NCI-H748 treated with DMSO at 0.1 percent for 48 hours (cell line): ENCODE measurements around the gene STRIP1.
A peak's percentile ranks its signal among the peaks of the same experiment; 100 is the strongest.
"Not testable (repeated sequence)": the region's sequence is repeated elsewhere in the genome, so short reads cannot be mapped to it uniquely, and the experiment has no call there.

Experiments used
- DNase-seq: peaks from one replicate; lab custom pipeline; 2025; lab: John Stamatoyannopoulos, UW

STRIP1 gene

GRCh38 chr1:110007046-110007830 is 27.2 kb upstream of the STRIP1 start:
- no peak for DNase-seq

GRCh38 chr1:110008971-110009565 is 25.4 kb upstream of the STRIP1 start:
- DNase-seq: no peak

DNA sequence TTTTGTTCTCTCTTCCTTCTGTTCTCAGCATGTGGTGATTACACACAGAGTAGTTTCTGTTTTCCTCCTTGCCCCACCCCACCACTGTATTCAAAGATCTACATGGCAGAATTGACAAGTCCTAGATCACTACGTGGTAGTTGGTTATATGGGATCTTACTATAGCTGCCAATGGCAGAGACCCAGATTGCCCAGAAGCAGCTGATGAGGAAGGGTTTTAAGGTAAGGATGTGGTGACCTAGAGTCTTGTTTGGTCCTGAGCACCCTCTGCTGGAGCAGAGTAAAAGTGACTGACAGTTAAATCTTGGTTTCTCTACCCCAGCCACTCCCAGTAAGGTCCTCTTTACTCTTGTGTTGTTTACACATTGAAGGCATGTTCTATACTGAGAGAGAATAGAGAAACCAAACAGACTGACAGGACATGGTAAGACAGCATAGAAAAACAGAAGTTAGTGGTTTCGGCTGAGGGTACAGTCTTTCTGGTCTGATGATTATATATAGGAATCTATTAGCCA is 22.8 kb upstream of the STRIP1 start:
- DNase-seq: peak; percentile 15

DNA sequence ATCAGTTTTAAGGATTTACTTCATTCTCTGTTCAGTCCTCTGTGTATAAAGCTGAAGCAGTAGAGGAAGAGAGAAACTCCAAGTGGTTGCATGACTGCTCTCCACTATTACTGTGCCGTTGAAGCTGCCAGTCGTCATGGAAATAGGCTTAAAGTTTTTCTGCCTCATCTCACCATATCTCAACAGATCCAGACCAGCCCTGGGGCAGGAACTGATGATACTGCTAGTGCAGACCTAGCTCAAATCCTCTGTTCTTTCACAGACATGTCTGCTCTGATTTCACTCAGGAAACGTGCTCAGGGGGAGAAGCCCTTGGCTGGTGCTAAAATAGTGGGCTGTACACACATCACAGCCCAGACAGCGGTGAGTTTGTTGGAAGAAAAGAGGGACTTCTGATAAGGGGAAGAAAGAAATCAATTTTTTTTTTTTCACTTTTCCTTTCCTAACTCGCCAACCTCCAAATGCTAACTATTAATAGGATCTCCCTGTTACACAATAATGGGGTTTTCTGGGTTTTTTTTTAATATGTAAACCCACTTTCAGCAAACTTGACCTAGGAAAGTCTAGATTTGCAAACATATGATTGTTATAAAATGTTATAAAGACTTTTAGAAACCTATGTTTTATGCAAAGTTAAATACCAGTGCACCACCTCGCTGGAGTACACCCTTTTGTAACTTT is 22.2 kb upstream of the STRIP1 start:
- DNase-seq: no peak

DNA sequence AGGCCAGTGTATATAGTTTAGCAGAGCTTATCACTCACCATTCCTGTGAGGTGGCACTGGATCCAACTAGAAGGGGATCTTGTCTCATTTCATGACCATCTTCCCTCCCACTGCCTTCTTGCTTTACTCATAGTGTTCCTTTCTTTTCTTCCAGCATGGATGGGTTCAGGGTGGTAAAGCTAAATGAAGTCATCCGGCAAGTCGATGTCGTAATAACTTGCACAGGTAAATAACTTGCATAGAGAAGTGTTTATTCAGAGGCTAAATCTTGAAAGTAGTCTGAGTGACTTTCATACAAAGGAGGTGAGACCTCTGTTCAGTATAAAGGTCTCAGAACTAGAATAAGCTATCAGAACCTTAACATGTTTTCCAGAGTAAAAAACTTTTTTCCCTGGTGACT is 16.6 kb upstream of the STRIP1 start:
- no peak for DNase-seq

DNA sequence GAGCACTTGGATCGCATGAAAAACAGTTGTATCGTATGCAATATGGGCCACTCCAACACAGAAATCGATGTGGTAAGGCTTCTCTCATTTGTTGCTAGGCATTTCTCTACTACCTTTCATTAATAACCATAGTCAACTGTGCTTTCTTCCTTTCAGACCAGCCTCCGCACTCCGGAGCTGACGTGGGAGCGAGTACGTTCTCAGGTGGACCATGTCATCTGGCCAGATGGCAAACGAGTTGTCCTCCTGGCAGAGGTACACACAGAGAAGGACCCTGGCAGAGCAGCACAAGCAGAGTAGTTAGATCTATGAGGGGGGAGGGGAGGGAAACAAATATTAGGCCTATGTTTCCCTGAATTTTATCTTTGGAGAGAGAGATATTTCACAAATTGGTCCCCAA is 16.0 kb upstream of the STRIP1 start:
- DNase-seq: no peak

DNA sequence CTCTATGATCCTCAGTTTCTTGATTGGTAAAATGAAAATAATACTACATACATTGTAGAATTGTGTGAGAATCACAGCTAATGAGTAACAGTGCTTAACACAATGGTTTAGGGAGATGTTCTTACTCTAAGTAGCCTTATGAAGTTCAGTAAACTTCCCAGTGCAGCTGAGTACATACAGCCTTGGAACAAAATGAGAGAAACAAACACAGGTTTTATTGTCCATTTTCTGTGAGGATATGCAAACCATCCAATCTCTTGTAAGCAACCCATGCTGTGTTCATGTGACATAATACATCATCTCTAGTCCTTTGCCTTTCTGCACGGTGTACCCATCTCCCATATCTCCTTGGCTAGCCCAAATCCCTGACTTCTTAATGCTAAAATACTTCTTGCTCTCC is 14.7 kb upstream of the STRIP1 start:
- DNase-seq: no peak

DNA sequence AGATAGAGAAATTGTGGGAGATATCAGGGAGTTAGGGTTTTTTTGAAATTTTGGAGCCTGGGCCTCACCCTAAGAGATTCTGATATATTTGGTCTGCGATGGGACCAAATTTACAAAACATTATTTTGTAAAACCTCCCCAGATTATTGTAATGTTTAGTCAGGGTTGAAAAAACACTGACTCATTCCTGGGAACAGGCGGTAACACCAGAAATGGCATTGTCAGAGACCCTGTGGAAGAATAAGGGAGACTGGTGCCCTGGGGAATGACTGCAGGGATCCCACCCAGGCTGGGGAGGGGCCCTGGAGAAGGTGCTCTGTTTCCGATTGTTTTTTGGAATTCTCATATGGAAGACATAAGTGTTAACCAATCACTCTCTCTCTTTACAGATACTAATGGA is 13.1 kb upstream of the STRIP1 start:
- DNase-seq: no peak

DNA sequence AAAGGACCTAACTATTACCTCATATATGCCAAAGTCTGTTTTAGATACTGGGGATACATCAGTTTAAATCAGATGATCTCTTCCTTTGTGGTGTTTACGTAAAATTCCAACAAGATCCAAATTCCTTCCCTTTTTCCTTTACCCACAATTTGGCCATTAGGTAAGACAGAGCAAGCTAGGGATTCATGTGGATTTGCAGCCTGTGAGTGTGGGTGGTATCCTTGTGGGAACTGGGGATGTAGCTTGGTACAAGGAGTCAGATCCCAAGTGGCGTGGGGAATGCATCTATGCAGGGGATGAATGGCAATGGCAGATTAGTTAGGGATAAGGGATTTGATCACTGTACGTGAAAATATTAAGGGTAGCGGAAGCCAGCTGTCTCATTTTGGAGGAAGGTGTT is 9.8 kb upstream of the STRIP1 start:
- no peak for DNase-seq

- not testable (repeated sequence) for DNase-seq
Observed at GRCh38 chr1:110030687-110031086, 3.7 kb upstream of the STRIP1 start.

DNA sequence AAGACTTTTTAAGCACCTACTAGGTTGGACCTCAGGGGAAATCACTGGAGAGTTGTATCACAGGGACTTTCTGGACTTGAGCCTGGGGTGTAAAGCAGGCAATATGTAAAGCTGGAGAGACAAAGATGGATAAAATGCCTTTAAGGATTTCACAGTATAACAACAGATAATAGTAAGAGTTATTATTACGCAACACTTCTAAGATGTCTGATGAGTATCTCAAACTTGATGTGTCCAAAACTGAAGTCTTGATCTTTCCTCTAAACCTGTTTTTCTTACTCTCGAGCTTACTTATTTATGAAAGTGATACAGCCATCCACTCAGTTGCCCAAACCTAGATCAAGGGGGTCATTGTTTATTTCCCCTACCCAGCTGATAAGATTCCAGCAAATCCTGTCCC is 2.1 kb upstream of the STRIP1 start:
- DNase-seq: no peak

GRCh38 chr1:110033421-110033820 is 1.0 kb upstream of the STRIP1 start:
- DNase-seq: no peak

DNA sequence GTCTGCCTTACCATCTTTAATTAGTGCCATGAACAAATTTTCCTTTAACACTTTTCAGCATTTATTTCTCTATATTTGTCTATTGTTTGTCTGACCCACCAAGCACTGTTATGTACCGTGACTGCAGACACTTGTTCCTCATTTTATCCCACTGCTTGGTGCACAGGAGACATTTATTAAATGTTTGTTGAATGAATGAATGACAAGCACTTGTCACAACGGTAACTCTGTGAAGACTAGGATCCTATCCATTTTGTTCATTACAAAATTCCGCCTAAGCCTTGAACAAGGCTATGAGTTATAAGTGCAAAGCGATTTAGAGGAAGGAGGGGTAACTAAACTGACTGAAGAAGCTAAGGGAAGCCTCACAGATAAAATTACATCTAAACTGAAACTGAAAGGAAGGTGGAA is 379 bp upstream of the STRIP1 start:
- DNase-seq: no peak

- DNase-seq: no peak
Observed at GRCh38 chr1:110035236-110035752, 870 bp downstream of the STRIP1 start.

- no peak for DNase-seq
Observed at GRCh38 chr1:110038271-110038670, 3.8 kb downstream of the STRIP1 start.

DNA sequence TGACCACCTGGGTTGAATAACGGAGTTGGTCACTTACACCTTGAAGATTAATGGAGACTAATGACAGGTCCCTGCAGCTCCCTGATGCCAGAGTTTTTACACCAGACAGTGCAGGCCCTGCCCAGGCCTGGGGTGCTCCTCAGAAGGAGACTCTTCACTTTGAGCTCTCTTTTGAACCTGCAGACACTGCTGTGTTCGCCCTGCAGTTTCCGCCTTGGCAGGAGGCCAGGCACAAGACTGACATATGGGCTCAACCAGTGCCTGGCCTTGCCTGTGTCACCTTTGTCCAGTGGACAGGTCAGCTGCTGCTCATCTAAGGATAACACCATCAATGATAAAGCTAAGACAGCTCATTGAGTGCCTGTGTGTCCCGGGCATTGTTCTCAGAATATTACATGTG is 5.2 kb downstream of the STRIP1 start:
- no peak for DNase-seq

DNA sequence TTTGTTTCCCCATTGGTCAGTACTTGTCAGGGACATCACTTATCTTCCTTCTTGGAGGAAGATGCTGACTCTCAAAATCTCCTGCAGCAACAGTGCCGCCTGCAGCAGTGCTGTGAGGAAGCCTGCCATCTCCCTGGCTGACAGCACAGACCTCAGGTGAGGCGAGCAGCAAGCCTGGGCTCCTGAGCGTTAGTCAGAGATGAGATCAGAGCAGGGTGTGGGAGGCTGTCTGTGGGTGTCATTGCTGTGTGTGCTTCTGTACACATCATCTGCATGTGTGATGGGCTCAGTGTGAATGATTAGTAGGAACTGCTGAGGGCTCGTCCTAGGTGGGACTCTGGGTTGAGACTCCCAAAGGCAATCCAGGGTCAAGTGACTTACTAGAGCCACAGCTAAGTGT is 6.1 kb downstream of the STRIP1 start:
- no peak for DNase-seq

GRCh38 chr1:110043016-110043415 is 8.6 kb downstream of the STRIP1 start:
- DNase-seq: no peak

DNA sequence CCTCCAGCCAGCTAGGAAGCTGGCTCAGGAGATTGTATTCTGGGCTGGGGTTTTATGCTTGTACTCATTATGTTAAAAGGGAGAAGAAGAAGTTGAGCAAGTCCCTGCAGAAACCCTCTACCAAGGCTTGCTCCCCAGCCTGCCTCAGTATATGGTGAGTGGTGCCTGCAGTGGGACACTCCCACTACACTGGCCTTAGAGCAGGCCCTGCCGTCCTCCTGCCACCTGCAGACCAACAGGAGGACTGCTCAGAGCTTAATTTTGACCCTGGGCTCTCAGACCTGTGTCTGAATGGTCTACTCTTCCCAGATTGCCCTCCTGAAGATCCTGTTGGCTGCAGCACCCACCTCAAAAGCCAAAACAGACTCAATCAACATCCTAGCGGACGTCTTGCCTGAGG is 13.0 kb downstream of the STRIP1 start:
- DNase-seq: no peak

GRCh38 chr1:110048240-110048639 is 13.8 kb downstream of the STRIP1 start:
- no peak for DNase-seq

DNA sequence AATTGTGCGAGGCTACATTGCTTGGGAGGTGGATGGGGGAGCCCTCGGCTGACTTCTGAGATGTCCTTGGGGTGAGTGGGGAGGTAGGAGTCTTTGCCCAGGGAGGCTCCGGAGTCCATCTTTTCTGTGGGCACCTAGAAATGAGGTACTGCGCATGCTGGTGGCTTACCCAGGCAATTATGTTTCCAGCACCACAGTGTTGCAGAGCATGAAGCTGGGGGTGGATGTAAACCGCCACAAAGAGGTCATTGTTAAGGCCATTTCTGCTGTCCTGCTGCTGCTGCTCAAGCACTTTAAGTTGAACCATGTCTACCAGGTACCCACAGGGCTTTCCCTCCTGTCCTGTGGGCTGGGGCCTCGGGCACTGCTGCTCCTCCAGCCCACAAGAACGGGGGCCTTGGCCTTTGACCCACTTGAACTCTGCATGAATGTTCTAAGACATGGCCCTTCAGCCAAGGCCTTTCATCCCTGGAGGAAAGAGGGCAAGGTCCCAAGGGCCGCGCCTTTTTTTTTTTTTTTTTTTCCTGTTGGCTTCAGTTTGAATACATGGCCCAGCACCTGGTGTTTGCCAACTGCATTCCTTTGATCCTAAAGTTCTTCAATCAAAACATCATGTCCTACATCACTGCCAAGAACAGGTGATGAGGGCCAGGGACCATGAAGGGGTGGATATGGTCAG is 14.6 kb downstream of the STRIP1 start:
- no peak for DNase-seq
